ENCODE results near the gene CMTM5.

GRCh38 chr14:23415821-23416778 is 39.3 kb downstream of the CMTM5 start:
- TF ChIP-seq CTCF (IDR thresholded peaks at IDR 0.05; ENCODE audit: low read depth, low read length) (no peak), EZH2phosphoT487 (IDR thresholded peaks at IDR 0.05; ENCODE audit: low read depth) (no peak)

Data from OCI-LY3 (cell line).